HepG2 (cell line): ENCODE measurements around the gene PYGB. TPM values are rescaled to one million over a fixed set of nuclear protein-coding genes. Genes with fewer than 3 reads are reported as not detected.

Experiments
- EED ChIP-seq: sonication (generic); formaldehyde crosslinking; IDR thresholded peaks from 2 replicates; pipeline ENCODE4 v1.5.0; 2020; ENCODE audit warnings: mild to moderate bottlenecking, missing genetic modification reagents
- HNRNPLL ChIP-seq: fragments of 200-400 bp; formaldehyde crosslinking; IDR thresholded peaks from 2 replicates; pipeline ENCODE4 v1.6.1; 2017; ENCODE audit warnings: mild to moderate bottlenecking, low read depth, low read length; ENCODE audit not compliant: poor library complexity, severe bottlenecking
- IRX3 ChIP-seq: sonication (generic); formaldehyde crosslinking; IDR thresholded peaks from 2 replicates; pipeline ENCODE4 v1.8.1; 2023; ENCODE audit warnings: mild to moderate bottlenecking, low read depth, missing genetic modification reagents, borderline replicate concordance
- NCOA5 ChIP-seq: sonication (generic); formaldehyde crosslinking; IDR thresholded peaks from 2 replicates; pipeline ENCODE4 v1.4.0; 2020; ENCODE audit warnings: missing genetic modification reagents
- NFAT5 ChIP-seq: sonication (generic); formaldehyde crosslinking; IDR thresholded peaks from 2 replicates; pipeline ENCODE4 v1.4.0; 2020; ENCODE audit warnings: missing genetic modification reagents
- POLR2A ChIP-seq, 2 experiments: IDR thresholded peaks; 2 replicates each; pipeline ENCODE4 v1.6.1; 2011; ENCODE audit warnings: low read depth in 2 of 2, low read length in 2 of 2, mild to moderate bottlenecking in 1 of 2, moderate library complexity in 1 of 2; ENCODE audit not compliant: insufficient read depth in 1 of 2
- POLR2G ChIP-seq: fragments of 200-400 bp; formaldehyde crosslinking; IDR thresholded peaks from 2 replicates; pipeline ENCODE4 v1.6.1; 2018; ENCODE audit warnings: mild to moderate bottlenecking, low read depth, low read length, moderate library complexity
- PPARG ChIP-seq: conservative IDR thresholded peaks from 2 replicates; pipeline ENCODE4 v1.6.1; 2016; ENCODE audit warnings: missing biosample characterization, missing genetic modification reagents
- RARA ChIP-seq: IDR thresholded peaks from 2 replicates; pipeline ENCODE4 v1.6.1; 2016; ENCODE audit warnings: missing genetic modification reagents, missing compliant biosample characterization
- RBM22 ChIP-seq: fragments of 200-400 bp; formaldehyde crosslinking; optimal IDR thresholded peaks from 2 replicates; pipeline ENCODE3; 2017; ENCODE audit warnings: mild to moderate bottlenecking, low read length, moderate library complexity
- SNAPC2 ChIP-seq: sonication (generic); formaldehyde crosslinking; IDR thresholded peaks from 2 replicates; pipeline ENCODE4 v1.8.1; 2022; ENCODE audit warnings: mild to moderate bottlenecking, missing genetic modification reagents
- TBL1XR1 ChIP-seq: fragments of 150-350 bp; IDR thresholded peaks from 2 replicates; pipeline ENCODE4 v1.6.1; 2014; ENCODE audit warnings: borderline replicate concordance, low read length; ENCODE audit not compliant: partially characterized antibody
- ZFP1 ChIP-seq: IDR thresholded peaks from 2 replicates; pipeline ENCODE4 v1.6.1; 2016
- ZFP91 ChIP-seq: sonication (generic); formaldehyde crosslinking; IDR thresholded peaks from 2 replicates; pipeline ENCODE4 v1.9.0; 2022; ENCODE audit warnings: missing genetic modification reagents, mild to moderate bottlenecking, borderline replicate concordance
- ZNF207 ChIP-seq: fragments of 450-650 bp; IDR thresholded peaks from 2 replicates; pipeline ENCODE4 v1.6.1; 2016; ENCODE audit warnings: antibody characterized with exemption, borderline replicate concordance
- ZNF570 ChIP-seq: sonication (generic); formaldehyde crosslinking; IDR thresholded peaks from 2 replicates; pipeline ENCODE4 v1.4.0; 2020; ENCODE audit warnings: mild to moderate bottlenecking, missing genetic modification reagents, borderline replicate concordance
- ZNF660 ChIP-seq: sonication (generic); formaldehyde crosslinking; IDR thresholded peaks from 2 replicates; pipeline ENCODE4 v1.5.1; 2020; ENCODE audit warnings: mild to moderate bottlenecking, low read depth, missing genetic modification reagents, borderline replicate concordance
- ZNF720 ChIP-seq: sonication (generic); formaldehyde crosslinking; IDR thresholded peaks from 2 replicates; pipeline ENCODE4 v1.4.0; 2020; ENCODE audit warnings: missing genetic modification reagents
- ZNF761 ChIP-seq: sonication (generic); formaldehyde crosslinking; conservative IDR thresholded peaks from 2 replicates; pipeline ENCODE4 v1.4.0; 2020; ENCODE audit warnings: mild to moderate bottlenecking, missing genetic modification reagents
- polyA plus RNA-seq, 8 experiments: library from polyadenylated mRNA; depleted of rRNA in 3 of 8; stranded (reverse) in 7 of 8; unstranded in 1 of 8; fragments of >200 nt; fragmentation: Illumina TruSeq in 4 of 8; extraction: Trizol in 4 of 8; gene quantifications; 2 replicates each; pipeline versions ENCODE4 v1.2.1 to v1.2.3, GENCODE V29; 2011 to 2016; ENCODE audit warnings: low read depth in 4 of 8, missing spikeins in 1 of 8, mixed read lengths in 1 of 8; ENCODE audit not compliant: insufficient read depth in 1 of 8
- total RNA-seq, 5 experiments: library from RNA; depleted of rRNA; stranded (reverse); fragments of >200 nt; fragmentation: Illumina TruSeq; extraction: Trizol; gene quantifications; 2 replicates each; pipeline ENCODE4 v1.2.3, GENCODE V29; 2016; ENCODE audit warnings: low read depth in 1 of 5
- TF ChIP-seq, protein P1 (sequence below): sonication (generic); formaldehyde crosslinking; IDR thresholded peaks from 2 replicates; pipeline ENCODE4 v1.5.0; 2020; ENCODE audit warnings: mild to moderate bottlenecking, missing genetic modification reagents

PYGB gene
- total and polyA plus RNA-seq, 2 of the 13 experiments (the other 11 are each of a cell fraction or from before 2014, with no cell fraction given) = 24.2 to 86.3 TPM

GRCh38 chr20:25291432-25292133 is 43.7 kb downstream of the PYGB start (continued):
- TF ChIP-seq SNAPC2 (CRISPR knock-in tag) (no peak), ZNF660 (CRISPR knock-in tag) (no peak), ZNF761 (CRISPR knock-in tag) (no peak), EED (no peak), RBM22 (peak; percentile 69), RARA (no peak), TBL1XR1 (no peak), POLR2A (IDR thresholded peaks at IDR 0.05; ENCODE audit: insufficient read depth in 1 of 2, low read depth in 2 of 2, low read length in 2 of 2) (0 out of 4 replicates have a peak, but pooled peaks of 1 of the 2 experiments have one; percentile 31), ZNF207 (no peak), ZFP1 (no peak), NCOA5 (CRISPR knock-in tag) (no peak), IRX3 (no peak), POLR2G (no peak), ZNF720 (CRISPR knock-in tag) (no peak), ZNF570 (CRISPR knock-in tag) (no peak), HNRNPLL (peak; percentile 6), NFAT5 (CRISPR knock-in tag) (no peak), PPARG (CRISPR knock-in tag) (no peak), ZFP91 (0 out of 2 replicates have a peak, but pooled peaks have one; percentile 10)
- TF ChIP-seq, protein P1, sequence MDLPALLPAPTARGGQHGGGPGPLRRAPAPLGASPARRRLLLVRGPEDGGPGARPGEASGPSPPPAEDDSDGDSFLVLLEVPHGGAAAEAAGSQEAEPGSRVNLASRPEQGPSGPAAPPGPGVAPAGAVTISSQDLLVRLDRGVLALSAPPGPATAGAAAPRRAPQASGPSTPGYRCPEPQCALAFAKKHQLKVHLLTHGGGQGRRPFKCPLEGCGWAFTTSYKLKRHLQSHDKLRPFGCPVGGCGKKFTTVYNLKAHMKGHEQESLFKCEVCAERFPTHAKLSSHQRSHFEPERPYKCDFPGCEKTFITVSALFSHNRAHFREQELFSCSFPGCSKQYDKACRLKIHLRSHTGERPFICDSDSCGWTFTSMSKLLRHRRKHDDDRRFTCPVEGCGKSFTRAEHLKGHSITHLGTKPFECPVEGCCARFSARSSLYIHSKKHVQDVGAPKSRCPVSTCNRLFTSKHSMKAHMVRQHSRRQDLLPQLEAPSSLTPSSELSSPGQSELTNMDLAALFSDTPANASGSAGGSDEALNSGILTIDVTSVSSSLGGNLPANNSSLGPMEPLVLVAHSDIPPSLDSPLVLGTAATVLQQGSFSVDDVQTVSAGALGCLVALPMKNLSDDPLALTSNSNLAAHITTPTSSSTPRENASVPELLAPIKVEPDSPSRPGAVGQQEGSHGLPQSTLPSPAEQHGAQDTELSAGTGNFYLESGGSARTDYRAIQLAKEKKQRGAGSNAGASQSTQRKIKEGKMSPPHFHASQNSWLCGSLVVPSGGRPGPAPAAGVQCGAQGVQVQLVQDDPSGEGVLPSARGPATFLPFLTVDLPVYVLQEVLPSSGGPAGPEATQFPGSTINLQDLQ (CRISPR knock-in tag) = no peak
